Coronary artery (tissue), 2 donors: ENCODE measurements around the gene PRR15.

Experiments
- DNase-seq: peaks from one replicate; pipeline ENCODE4 v3.0.0-alpha.2; 2017; ENCODE audit warnings: low spot score
- H3K27ac ChIP-seq, 2 donors: fragments of 200-600 bp; sonication (generic); one replicate each; pipeline ENCODE4 v1.5.1; 2016 to 2019
- H3K4me3 ChIP-seq: fragments of 200-600 bp; sonication (generic); 2 replicates; pipeline ENCODE4 v1.5.1; 2016; ENCODE audit warnings: mild to moderate bottlenecking, moderate library complexity
- TF ChIP-seq, protein P1 (sequence below): fragments of 200-600 bp; sonication (generic); IDR thresholded peaks from one replicate; pipeline ENCODE4 v1.5.1; 2019; ENCODE audit warnings: antibody characterized with exemption

PRR15 gene

DNA sequence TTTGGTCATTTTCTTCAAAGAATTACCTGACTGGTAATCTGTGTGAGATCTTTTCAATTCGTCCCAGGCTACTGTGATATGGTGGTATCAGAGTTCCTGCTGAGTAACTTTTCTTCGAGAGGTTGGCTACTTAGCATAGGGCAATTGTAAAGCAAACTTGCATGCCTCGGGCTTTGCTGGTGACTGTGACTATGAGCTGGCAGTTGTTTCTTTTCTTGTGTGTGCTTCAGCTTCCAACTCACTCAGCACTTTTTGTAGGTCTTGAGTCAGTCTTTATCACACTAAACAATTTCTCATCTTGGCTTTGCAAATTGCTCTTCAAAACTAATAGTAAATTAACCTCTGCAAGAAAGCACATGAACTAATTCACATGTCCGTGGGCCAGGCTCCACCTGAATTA lies 44.3 kb downstream of the PRR15 start:
- Histone ChIP-seq H3K27ac (no peak overlapping the region), H3K4me3 (no peak overlapping the region)
- DNase-seq, result no peak
- TF ChIP-seq, protein P1, sequence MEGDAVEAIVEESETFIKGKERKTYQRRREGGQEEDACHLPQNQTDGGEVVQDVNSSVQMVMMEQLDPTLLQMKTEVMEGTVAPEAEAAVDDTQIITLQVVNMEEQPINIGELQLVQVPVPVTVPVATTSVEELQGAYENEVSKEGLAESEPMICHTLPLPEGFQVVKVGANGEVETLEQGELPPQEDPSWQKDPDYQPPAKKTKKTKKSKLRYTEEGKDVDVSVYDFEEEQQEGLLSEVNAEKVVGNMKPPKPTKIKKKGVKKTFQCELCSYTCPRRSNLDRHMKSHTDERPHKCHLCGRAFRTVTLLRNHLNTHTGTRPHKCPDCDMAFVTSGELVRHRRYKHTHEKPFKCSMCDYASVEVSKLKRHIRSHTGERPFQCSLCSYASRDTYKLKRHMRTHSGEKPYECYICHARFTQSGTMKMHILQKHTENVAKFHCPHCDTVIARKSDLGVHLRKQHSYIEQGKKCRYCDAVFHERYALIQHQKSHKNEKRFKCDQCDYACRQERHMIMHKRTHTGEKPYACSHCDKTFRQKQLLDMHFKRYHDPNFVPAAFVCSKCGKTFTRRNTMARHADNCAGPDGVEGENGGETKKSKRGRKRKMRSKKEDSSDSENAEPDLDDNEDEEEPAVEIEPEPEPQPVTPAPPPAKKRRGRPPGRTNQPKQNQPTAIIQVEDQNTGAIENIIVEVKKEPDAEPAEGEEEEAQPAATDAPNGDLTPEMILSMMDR, result no peak

DNA sequence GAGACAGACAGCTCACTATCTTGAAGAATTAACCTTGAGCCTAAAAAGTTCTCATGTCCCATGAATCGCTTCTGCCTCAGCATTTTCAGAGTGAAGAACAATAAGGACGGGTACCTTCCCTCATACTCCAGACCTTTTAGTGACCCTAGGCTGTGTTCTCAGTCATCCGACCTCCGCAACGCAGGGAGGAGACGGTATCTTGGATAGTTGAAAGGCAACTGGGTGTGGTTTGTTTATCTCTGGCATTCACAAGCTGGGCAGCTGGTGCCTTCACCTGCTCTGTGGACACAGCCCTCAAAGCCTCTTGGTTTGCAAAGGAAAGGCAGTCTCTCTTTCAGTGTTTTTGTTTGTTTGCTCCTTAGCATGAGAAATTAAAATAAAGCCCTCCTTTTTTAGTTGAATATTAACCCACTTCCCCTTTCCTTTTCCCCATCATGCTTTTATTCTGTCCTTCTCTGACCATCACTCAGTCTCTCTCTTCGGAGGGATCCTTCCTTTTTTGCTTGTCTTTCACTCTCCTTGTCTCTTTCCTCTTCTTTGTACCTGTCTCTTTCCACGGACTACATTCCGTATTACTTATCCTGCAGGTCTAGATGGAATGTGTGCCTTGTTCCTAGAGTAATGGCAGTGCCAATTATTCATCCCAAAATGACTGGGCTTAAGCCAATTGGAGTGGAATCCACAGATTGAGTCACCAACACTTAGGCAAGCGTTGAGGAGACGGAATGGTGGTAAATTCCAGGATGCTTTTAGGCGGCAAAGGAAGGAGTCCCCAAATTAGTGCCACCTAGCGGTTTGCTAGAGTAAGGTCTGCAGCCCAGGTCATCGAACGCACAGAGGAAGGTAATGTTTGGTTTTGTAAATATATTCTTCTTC lies 45.8 kb downstream of the PRR15 start:
- Histone ChIP-seq H3K27ac (no peak overlapping the region), H3K4me3 (no peak overlapping the region)
- DNase-seq, result no peak
- TF ChIP-seq, protein P1, result no peak

DNA sequence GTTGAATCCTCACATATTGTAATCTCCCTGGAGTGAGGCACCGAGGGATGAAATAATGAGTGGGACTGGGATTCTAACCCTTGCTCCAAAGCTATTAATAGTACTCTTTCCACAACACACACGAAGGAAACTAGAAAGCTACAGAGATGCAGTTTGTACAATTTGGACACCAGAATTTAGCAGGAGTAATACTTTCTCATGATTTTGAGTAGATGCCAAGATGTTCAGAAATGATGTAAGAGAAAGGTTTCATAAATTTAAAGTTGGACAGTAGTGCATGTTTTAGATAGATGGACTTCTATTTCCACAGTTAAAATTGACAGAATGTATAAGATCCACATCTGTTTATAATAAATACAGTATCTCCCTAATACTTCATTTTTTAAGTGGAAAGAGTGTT lies 46.5 kb downstream of the PRR15 start:
- DNase-seq, result no peak
- H3K27ac ChIP-seq, result no peak overlapping the region
- H3K4me3 ChIP-seq, result no peak overlapping the region
- TF ChIP-seq, protein P1, result no peak

DNA sequence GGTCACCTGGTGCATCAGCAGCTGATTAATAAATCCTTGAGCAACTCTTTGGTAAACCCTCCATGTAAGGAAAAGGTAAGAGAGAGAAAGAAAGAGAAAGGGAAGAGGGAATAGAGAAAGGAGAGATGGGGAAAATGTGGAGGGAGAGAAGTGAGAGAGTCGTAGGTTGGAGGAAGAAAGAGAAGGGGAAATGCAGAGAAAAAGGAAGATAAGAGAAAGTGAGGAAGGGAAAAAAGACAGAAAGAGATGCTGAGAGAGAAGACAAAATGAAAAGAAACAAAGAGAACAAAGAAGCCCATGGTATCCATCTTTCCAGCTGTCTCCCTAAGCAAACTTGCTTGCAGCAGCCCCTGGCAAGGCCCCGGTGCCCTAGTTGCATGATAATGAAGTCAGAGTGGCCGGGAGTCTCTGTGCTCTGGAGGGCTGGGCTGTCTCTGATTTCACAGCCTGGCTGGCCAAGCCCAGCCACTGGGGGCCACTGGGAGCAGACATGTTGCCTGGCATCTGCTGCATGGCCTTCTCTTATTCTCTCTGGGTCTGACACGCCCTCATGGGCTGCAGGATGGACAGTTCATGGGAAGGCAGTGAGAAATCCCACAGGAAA lies 48.4 kb downstream of the PRR15 start:
- DNase-seq, result no peak
- TF ChIP-seq, protein P1, result no peak
- H3K27ac ChIP-seq, result no peak overlapping the region
- H3K4me3 ChIP-seq, result no peak overlapping the region

DNA sequence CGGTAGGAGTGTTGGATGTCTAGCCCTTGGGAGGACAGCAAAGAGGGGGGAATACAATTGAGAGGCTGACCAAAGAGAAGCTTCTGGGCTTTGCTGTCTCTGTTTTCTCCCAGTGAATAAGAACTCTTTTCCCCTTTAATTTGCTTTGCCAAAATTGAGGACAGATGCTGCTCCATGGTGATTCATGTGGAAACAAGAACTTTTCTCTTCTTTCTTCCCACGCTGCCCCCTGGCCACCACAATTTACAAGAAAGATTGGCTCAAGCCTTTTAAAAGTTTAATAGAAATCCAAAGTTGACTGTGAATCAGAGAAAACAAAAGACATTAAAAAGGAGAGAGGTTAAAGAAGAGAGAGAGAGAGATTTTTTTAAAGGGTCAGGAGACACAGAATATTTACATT lies 49.0 kb downstream of the PRR15 start:
- no peak overlapping the region for H3K4me3 ChIP-seq
- DNase-seq, result no peak
- no peak overlapping the region for H3K27ac ChIP-seq
- TF ChIP-seq, protein P1, result no peak

DNA sequence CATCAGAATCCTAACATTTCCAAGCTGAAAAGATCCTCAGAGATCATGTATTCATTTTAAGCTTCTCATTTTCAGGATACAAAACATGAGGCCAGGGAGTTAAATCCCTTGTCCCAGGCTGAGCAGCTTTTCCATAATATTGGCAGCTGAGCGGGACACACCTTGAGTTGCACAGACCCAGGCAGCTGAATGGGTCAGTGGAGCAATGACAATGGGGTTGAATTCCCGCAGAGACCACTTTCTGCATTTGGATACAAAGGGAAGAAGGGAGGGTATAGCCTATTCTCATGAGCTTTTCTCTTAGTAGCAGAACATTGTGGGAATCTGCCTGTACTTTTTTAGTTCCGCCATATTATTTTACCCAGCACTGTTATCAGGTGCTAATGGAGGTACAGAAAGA lies 49.5 kb downstream of the PRR15 start:
- no peak for DNase-seq
- Histone ChIP-seq H3K27ac (no peak overlapping the region), H3K4me3 (no peak overlapping the region)
- TF ChIP-seq, protein P1, result no peak

DNA sequence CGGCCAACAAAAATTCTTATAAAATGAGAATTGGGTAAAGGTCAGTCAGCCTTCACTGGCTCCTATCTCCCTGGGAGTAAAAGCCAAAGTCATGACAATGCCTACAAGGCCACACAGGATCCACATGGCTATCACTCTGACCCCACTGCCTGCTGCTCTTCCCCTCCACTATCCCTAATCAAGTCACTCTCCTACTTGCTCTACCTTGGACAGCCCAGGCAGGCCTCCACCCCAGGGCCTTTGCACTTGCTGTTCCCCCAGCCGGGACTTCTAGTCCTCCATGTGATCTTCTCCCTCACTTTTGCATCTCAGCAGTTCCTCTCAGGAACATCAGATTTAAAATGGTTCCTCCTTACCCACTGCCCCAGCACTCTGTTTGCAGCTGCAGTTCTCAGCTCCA lies 50.6 kb downstream of the PRR15 start:
- DNase-seq, result no peak
- no peak overlapping the region for H3K4me3 ChIP-seq
- TF ChIP-seq, protein P1, result no peak
- no peak overlapping the region for H3K27ac ChIP-seq
